Measurements from ENCODE around the gene TMEFF2.

Gene TMEFF2

GRCh38 chr2:191908874-191909273, 285.9 kb downstream of the TMEFF2 start:
- no peak for TF ChIP-seq CTCF (conservative IDR thresholded peaks at IDR 0.05; ENCODE audit: low read length)
- DNase-seq (ENCODE audit: low read depth) = no peak
- no peak overlapping the region for H3K4me3 ChIP-seq (ENCODE audit: low read length)

- no peak for TF ChIP-seq CTCF (conservative IDR thresholded peaks at IDR 0.05; ENCODE audit: low read length)
- no peak for DNase-seq (ENCODE audit: low read depth)
- H3K4me3 ChIP-seq (ENCODE audit: low read length) = no peak overlapping the region
These were observed 287.2 kb downstream of the TMEFF2 start for GRCh38 chr2:191907545-191907944.

GRCh38 chr2:191907091-191907490, 287.6 kb downstream of the TMEFF2 start:
- DNase-seq (ENCODE audit: low read depth) = no peak
- TF ChIP-seq CTCF (conservative IDR thresholded peaks at IDR 0.05; ENCODE audit: low read length) = no peak

GRCh38 chr2:191905336-191905735, 289.4 kb downstream of the TMEFF2 start:
- no peak for TF ChIP-seq CTCF (conservative IDR thresholded peaks at IDR 0.05; ENCODE audit: low read length)
- no peak for DNase-seq (ENCODE audit: low read depth)

More at GRCh38 chr2:191907091-191907490, 287.6 kb downstream of the TMEFF2 start:
- H3K4me3 ChIP-seq (ENCODE audit: low read length) = no peak overlapping the region

GRCh38 chr2:191901031-191901430, 293.7 kb downstream of the TMEFF2 start:
- no peak overlapping the region for H3K4me3 ChIP-seq (ENCODE audit: low read length)
- no peak for TF ChIP-seq CTCF (conservative IDR thresholded peaks at IDR 0.05; ENCODE audit: low read length)
- no peak for DNase-seq (ENCODE audit: low read depth)

More at GRCh38 chr2:191905336-191905735, 289.4 kb downstream of the TMEFF2 start:
- H3K4me3 ChIP-seq (ENCODE audit: low read length) = no peak overlapping the region

- DNase-seq (ENCODE audit: low read depth) = peak; percentile 87
- TF ChIP-seq CTCF (conservative IDR thresholded peaks at IDR 0.05; ENCODE audit: low read length) = no peak
- H3K4me3 ChIP-seq (ENCODE audit: low read length) = no peak overlapping the region
These were observed 295.3 kb downstream of the TMEFF2 start for GRCh38 chr2:191899410-191899809.

Measured in AG10803 (cell line).